ENCODE results near the gene ALDH3B2.
"Not testable (repeated sequence)": the region's sequence is repeated elsewhere in the genome, so short reads cannot be mapped to it uniquely, and the experiment has no call there.

GRCh38 chr11:67637441-67637840 lies 37.0 kb downstream of the ALDH3B2 start:
- TF ChIP-seq CTCF (conservative IDR thresholded peaks at IDR 0.05; ENCODE audit: low read length); EZH2phosphoT487 (IDR thresholded peaks at IDR 0.05; ENCODE audit: borderline replicate concordance, low read depth, low read length): not testable (repeated sequence)

All from OCI-LY7 (cell line).